ENCODE data around the gene RNF169. TPM values are rescaled to one million over a fixed set of nuclear protein-coding genes. Genes with fewer than 3 reads are reported as not detected.

The RNF169 gene
- total RNA-seq, 1 donor from 2014 or later: 16.3 TPM

- no peak overlapping the region for H3K4me3 ChIP-seq (ENCODE audit: low read depth, low read length)
- H3K27me3 ChIP-seq (ENCODE audit: control insufficient read depth, insufficient read depth, low read length): peaks cover 26% of the 10 kb centered on the region
- H3K36me3 ChIP-seq (ENCODE audit: control insufficient read depth, insufficient read depth, low read length): no peaks in the 10 kb centered on the region
- TF ChIP-seq CTCF (IDR thresholded peaks at IDR 0.05; ENCODE audit: insufficient read depth, low read length, poor library complexity, severe bottlenecking): no peak
- DNase-seq (ENCODE audit: low read depth): no peak
Measured at GRCh38 chr11:74723511-74723910, 25.1 kb upstream of the RNF169 start.

- no peak for TF ChIP-seq CTCF (IDR thresholded peaks at IDR 0.05; ENCODE audit: insufficient read depth, low read length, poor library complexity, severe bottlenecking)
- DNase-seq (ENCODE audit: low read depth): no peak
- no peak overlapping the region for H3K4me3 ChIP-seq (ENCODE audit: low read depth, low read length)
- H3K27me3 ChIP-seq (ENCODE audit: control insufficient read depth, insufficient read depth, low read length): peaks cover 45% of the 10 kb centered on the region
- H3K36me3 ChIP-seq (ENCODE audit: control insufficient read depth, insufficient read depth, low read length): no peaks in the 10 kb centered on the region
Measured at GRCh38 chr11:74725701-74726100, 22.9 kb upstream of the RNF169 start.

GRCh38 chr11:74726547-74727182 is 22.0 kb upstream of the RNF169 start:
- Histone ChIP-seq H3K4me3 (ENCODE audit: low read depth, low read length) (no peak overlapping the region), H3K36me3 (ENCODE audit: control insufficient read depth, insufficient read depth, low read length) (no peaks in the 10 kb centered on the region), H3K27me3 (ENCODE audit: control insufficient read depth, insufficient read depth, low read length) (peaks cover 53% of the 10 kb centered on the region)
- DNase-seq (ENCODE audit: low read depth): no peak
- peak; percentile 97 for TF ChIP-seq CTCF (IDR thresholded peaks at IDR 0.05; ENCODE audit: insufficient read depth, low read length, poor library complexity, severe bottlenecking)

- DNase-seq (ENCODE audit: low read depth): no peak
- Histone ChIP-seq H3K27me3 (ENCODE audit: control insufficient read depth, insufficient read depth, low read length) (peaks cover 56% of the 10 kb centered on the region), H3K4me3 (ENCODE audit: low read depth, low read length) (no peak overlapping the region), H3K36me3 (ENCODE audit: control insufficient read depth, insufficient read depth, low read length) (no peaks in the 10 kb centered on the region)
- TF ChIP-seq CTCF (IDR thresholded peaks at IDR 0.05; ENCODE audit: insufficient read depth, low read length, poor library complexity, severe bottlenecking): no peak
Measured at GRCh38 chr11:74729397-74729796, 19.3 kb upstream of the RNF169 start.

GRCh38 chr11:74730571-74731260 is 17.9 kb upstream of the RNF169 start:
- TF ChIP-seq CTCF (IDR thresholded peaks at IDR 0.05; ENCODE audit: insufficient read depth, low read length, poor library complexity, severe bottlenecking): no peak
- Histone ChIP-seq H3K27me3 (ENCODE audit: control insufficient read depth, insufficient read depth, low read length) (peaks cover 51% of the 10 kb centered on the region), H3K36me3 (ENCODE audit: control insufficient read depth, insufficient read depth, low read length) (no peaks in the 10 kb centered on the region), H3K4me3 (ENCODE audit: low read depth, low read length) (no peak overlapping the region)
- no peak for DNase-seq (ENCODE audit: low read depth)
